HCT116 (cell line): ENCODE data around the gene IRGQ. TPM values are rescaled to one million over a fixed set of nuclear protein-coding genes. Genes with fewer than 3 reads are reported as not detected.

Experiments used
- ATAC-seq: fragments of 200-7000 bp; cut with Tn5 transposase; 2 replicates; pipeline ENCODE4 v1.9.1; 2020; ENCODE audit warnings: mild to moderate bottlenecking, moderate library complexity
- BruUV-seq: library from RNA; stranded (reverse); fragments of 400-500 nt; replicated peaks from 2 replicates; lab custom pipeline; 2021; lab: Mats Ljungman, UMichigan
- CTCF ChIA-PET: fragments of 300-600 bp; sonication (Branson Sonifier 250); formaldehyde crosslinking; loops from one replicate; lab custom pipeline; 2021; ENCODE audit warnings: antibody characterized with exemption; lab: Charles Lee
- POLR2A ChIA-PET: fragments of 300-600, 350-600 bp; sonication (Branson Sonifier 250); formaldehyde crosslinking; loops from one replicate; lab custom pipeline; 2021; ENCODE audit warnings: antibody characterized with exemption; lab: Charles Lee
- RAD21 ChIA-PET, 2 experiments: fragments of 300-600 bp; sonication (Branson Sonifier 250); formaldehyde crosslinking; loops; one replicate each; lab custom pipeline; 2023; ENCODE audit warnings: low total read pairs in 2 of 2; ENCODE audit not compliant: uncharacterized antibody in 2 of 2, unreplicated experiment in 2 of 2, low non-redundant PET in 1 of 2; lab: Charles Lee
- DNase-seq: peaks from one replicate; pipeline ENCODE4 v3.0.0-alpha.2; 2010; ENCODE audit warnings: low read depth, low spot score
- H2AFZ ChIP-seq: fragments of 200-600 bp; shearing (Covaris generic), sonication (generic); 2 replicates; pipeline ENCODE4 v1.6.1; 2017; ENCODE audit warnings: low read depth, mixed run types, mixed read lengths, antibody characterized with exemption, low read length; ENCODE audit not compliant: poor library complexity, severe bottlenecking
- H3K27ac ChIP-seq: 2 replicates; pipeline ENCODE4 v1.5.1; 2012; ENCODE audit warnings: low read depth, low read length
- H3K27me3 ChIP-seq: fragments of 200-600 bp; sonication (generic); 2 replicates; pipeline ENCODE4 v1.6.1; 2016; ENCODE audit warnings: mixed run types, low read length, mixed read lengths; ENCODE audit not compliant: insufficient read depth
- H3K36me3 ChIP-seq, 2 experiments: fragments of 200-500 bp in 1 of 2; fragments of 200-600 bp in 1 of 2; sonication (Bioruptor generic) in 1 of 2; sonication (generic) in 1 of 2; 2 replicates each; pipeline versions ENCODE4 v1.5.1 to v1.6.1; 2014 to 2016; ENCODE audit warnings: low read length in 2 of 2, inconsistent platforms in 1 of 2, mixed read lengths in 1 of 2, mixed run types in 1 of 2; ENCODE audit not compliant: insufficient read depth in 2 of 2, control insufficient read depth in 1 of 2
- H3K4me1 ChIP-seq, 2 experiments: fragments of 200-600 bp in 1 of 2; sonication (generic) in 1 of 2; 2 replicates each; pipeline versions ENCODE4 v1.5.1 to v1.6.1; 2012 to 2017; ENCODE audit warnings: low read length in 2 of 2, inconsistent platforms in 1 of 2, mild to moderate bottlenecking in 1 of 2, mixed read lengths in 1 of 2, mixed run types in 1 of 2, moderate library complexity in 1 of 2; ENCODE audit not compliant: insufficient read depth in 2 of 2, control insufficient read depth in 1 of 2
- H3K4me2 ChIP-seq: fragments of 200-600 bp; sonication (generic); 2 replicates; pipeline ENCODE4 v1.6.1; 2017; ENCODE audit warnings: mixed run types, low read length, mixed read lengths
- H3K4me3 ChIP-seq, 2 experiments: fragments of 200-600 bp in 1 of 2; sonication (generic) in 1 of 2; replicated peaks in 1 of 2; 2 replicates each; pipeline ENCODE4 v1.5.1; 2011 to 2016; ENCODE audit warnings: low read length in 2 of 2, control low read depth in 1 of 2, low read depth in 1 of 2, mild to moderate bottlenecking in 1 of 2, mixed read lengths in 1 of 2, mixed run types in 1 of 2
- H3K79me2 ChIP-seq: fragments of 200-600 bp; sonication (generic); 2 replicates; pipeline ENCODE4 v1.6.1; 2017; ENCODE audit warnings: mild to moderate bottlenecking, mixed run types, low read length, moderate library complexity, mixed read lengths; ENCODE audit not compliant: insufficient read depth
- H3K9ac ChIP-seq: fragments of 200-600 bp; sonication (generic); 2 replicates; pipeline ENCODE4 v1.6.1; 2016; ENCODE audit warnings: low read length, mixed read lengths
- H3K9me2 ChIP-seq: fragments of 200-600 bp; sonication (generic), shearing (Covaris generic); 2 replicates; pipeline ENCODE4 v1.6.1; 2017; ENCODE audit warnings: mixed run types, mild to moderate bottlenecking, moderate library complexity; ENCODE audit not compliant: insufficient read depth
- H3K9me3 ChIP-seq, 2 experiments: fragments of 200-500 bp in 1 of 2; fragments of 200-600 bp in 1 of 2; sonication (Bioruptor generic) in 1 of 2; sonication (generic) in 1 of 2; 2 replicates each; pipeline ENCODE4 v1.6.1; 2014 to 2017; ENCODE audit warnings: low read length in 2 of 2, mixed read lengths in 2 of 2, inconsistent platforms in 1 of 2, low read depth in 1 of 2, mild to moderate bottlenecking in 1 of 2, mixed run types in 1 of 2, moderate library complexity in 1 of 2; ENCODE audit not compliant: control insufficient read depth in 1 of 2, insufficient read depth in 1 of 2
- H4K20me1 ChIP-seq: fragments of 200-600 bp; sonication (generic), shearing (Covaris generic); 2 replicates; pipeline ENCODE4 v1.6.1; 2017; ENCODE audit warnings: mixed run types, mild to moderate bottlenecking, moderate library complexity; ENCODE audit not compliant: insufficient read depth
- CEBPB ChIP-seq: IDR thresholded peaks from 2 replicates; pipeline ENCODE4 v1.6.1; 2012; ENCODE audit warnings: low read depth
- CTCF ChIP-seq, 3 experiments: fragments of 200-600 bp in 1 of 3; sonication (generic) in 1 of 3; IDR thresholded peaks in 2 of 3; conservative IDR thresholded peaks in 1 of 3; 2 replicates each; pipeline ENCODE4 v1.5.1; 2012 to 2017; ENCODE audit warnings: low read depth in 2 of 3, low read length in 2 of 3, antibody characterized with exemption in 1 of 3, borderline replicate concordance in 1 of 3, control low read depth in 1 of 3, mild to moderate bottlenecking in 1 of 3, mixed read lengths in 1 of 3, mixed run types in 1 of 3, moderate library complexity in 1 of 3; ENCODE audit not compliant: insufficient read depth in 1 of 3
- SIN3A ChIP-seq: IDR thresholded peaks from 2 replicates; pipeline ENCODE4 v1.6.1; 2012; ENCODE audit warnings: low read depth
- YY1 ChIP-seq: IDR thresholded peaks from 2 replicates; pipeline ENCODE4 v1.6.1; 2011; ENCODE audit warnings: low read length, low read depth, moderate library complexity, mild to moderate bottlenecking; ENCODE audit not compliant: insufficient replicate concordance; ENCODE audit errors: extremely low read depth
- intact Hi-C: fragments of 100-400 bp; cut with micrococcal nuclease; formaldehyde crosslinking; loops from 2 replicates; pipeline ENCODE4 v1.10.0; 2022
- total RNA-seq: library from RNA; stranded (reverse); gene quantifications from one replicate; pipeline ENCODE4 v1.2.1, GENCODE V29; 2021; ENCODE audit not compliant: unreplicated experiment

Gene IRGQ
- total RNA-seq, 1 experiment from 2014 or later: 14.6 TPM

- no peak for TF ChIP-seq YY1
- no peak for TF ChIP-seq CTCF (IDR thresholded peaks at IDR 0.05 in 2 of 3, conservative IDR thresholded peaks at IDR 0.05 in 1 of 3; ENCODE audit: borderline replicate concordance in 1 of 3, insufficient read depth in 1 of 3, low read depth in 2 of 3, low read length in 2 of 3)
- no peak for TF ChIP-seq CEBPB
- TF ChIP-seq, all 23 proteins: peak for 9
Observed at GRCh38 chr19:43595999-43596841, at the start of gene IRGQ, which contains the start of gene ZNF576 (continued).

- no peak for TF ChIP-seq CEBPB
- no peak for TF ChIP-seq SIN3A
- CTCF ChIA-PET: no interaction called here
- intact Hi-C loops: no loop called here
- no peak overlapping the region for H2AFZ ChIP-seq
- H3K27me3 ChIP-seq: 0 out of 2 replicates have a peak, but pooled peaks cover under 1% of the 10 kb centered on the region
- no peak overlapping the region for H3K27ac ChIP-seq
- RAD21 ChIA-PET: no interaction called here
- H3K9me3 ChIP-seq: no peaks in the 10 kb centered on the region
- POLR2A ChIA-PET: no interaction called here
- no peak overlapping the region for H3K4me2 ChIP-seq
- ATAC-seq (no peak), DNase-seq (no peak)
- no peaks in the 10 kb centered on the region for H3K79me2 ChIP-seq
- H3K4me1 ChIP-seq: peaks cover 6 to 10% of the 10 kb centered on the region in 2 experiments
- H3K9me2 ChIP-seq: no peaks in the 10 kb centered on the region
- peaks cover 8 to 21% of the 10 kb centered on the region in 2 experiments; a peak in 3 of 4 replicates for H3K36me3 ChIP-seq
- no TSS peak for BruUV-seq
- no peak overlapping the region for H3K4me3 ChIP-seq
- H3K9ac ChIP-seq: no peak overlapping the region
- no peaks in the 10 kb centered on the region for H4K20me1 ChIP-seq
Observed at GRCh38 chr19:43644181-43644580, 48.2 kb upstream of the IRGQ start.
